Activated CD4-positive, alpha-beta T cell treated with anti-CD3 and anti-CD28 coated beads, Interleukin-2, Interleukin-6, amounts not matched to agents 100 ng/mL and 50 ng/mL, durations not matched to agents 16 hours and 8 hours (primary cell): ENCODE data around the gene TMEM250.

Experiments
- DNase-seq: peaks from one replicate; pipeline ENCODE4 v3.0.0-alpha.2; 2020

Gene TMEM250

DNA sequence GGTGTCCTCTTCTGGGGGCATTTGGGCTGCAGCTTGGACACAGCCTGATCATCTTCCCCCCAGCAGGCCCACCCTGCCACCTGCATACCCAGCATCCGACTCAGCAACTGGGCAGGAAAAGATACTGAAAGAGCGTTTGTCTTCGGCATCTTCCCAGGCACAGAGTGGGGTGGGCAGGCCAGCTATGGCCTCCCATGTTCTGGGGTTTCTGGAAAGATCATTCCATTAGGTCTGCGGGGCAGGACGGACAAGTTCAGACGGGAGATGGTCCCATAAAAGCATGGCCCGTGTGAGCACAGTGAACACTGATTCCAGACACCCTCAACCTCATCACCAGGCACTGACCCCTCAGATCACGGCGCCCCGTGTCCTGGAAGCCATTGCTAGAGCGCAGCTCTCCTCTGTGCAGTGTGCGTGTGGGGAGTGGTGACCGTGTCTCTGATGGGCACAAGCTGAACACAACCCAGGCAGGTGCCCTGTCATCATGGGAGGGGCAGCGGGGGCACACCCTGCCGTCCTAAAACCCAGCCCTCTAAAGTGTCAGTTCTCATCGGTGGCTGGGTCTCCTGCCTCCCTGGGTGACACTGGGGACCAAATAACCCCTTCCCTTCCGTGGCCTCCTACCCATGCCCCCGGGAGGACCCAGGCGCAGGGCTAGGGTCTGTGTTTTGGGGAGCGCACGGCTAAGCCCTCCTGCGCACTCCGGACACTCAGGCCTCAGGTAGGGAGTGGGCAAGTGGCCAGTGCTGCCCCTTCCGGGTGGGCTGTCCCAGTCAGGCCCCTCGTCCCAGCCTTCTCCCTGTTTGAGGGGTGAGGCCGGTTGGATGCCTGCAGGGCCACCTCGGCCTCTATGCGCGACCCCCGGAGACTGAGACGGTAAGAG is 13.2 kb upstream of the TMEM250 start:
- DNase-seq: no peak

- DNase-seq: no peak
These were observed 10.5 kb upstream of the TMEM250 start for GRCh38 chr9:136129176-136129575.

DNA sequence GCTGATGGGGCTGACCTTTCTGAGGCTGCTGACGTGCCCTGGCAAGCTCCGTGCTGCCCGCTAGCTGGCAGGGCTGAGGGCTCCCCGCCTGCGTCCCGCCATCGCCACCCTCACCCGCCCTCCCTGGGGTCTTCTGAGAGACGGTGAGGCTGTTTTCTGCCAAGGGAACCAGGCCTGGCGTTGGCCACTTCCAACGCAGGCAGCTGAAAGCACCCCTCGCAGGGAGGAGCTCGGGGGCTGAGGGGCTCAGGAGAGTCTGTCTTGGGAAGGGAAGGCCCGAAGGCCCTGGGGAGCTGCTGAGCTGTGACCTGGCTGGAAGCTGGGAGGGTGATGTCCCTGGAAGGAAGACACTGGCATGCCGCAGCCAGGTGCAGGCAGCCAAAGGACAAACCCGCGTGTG is 9.8 kb upstream of the TMEM250 start:
- no peak for DNase-seq

DNA sequence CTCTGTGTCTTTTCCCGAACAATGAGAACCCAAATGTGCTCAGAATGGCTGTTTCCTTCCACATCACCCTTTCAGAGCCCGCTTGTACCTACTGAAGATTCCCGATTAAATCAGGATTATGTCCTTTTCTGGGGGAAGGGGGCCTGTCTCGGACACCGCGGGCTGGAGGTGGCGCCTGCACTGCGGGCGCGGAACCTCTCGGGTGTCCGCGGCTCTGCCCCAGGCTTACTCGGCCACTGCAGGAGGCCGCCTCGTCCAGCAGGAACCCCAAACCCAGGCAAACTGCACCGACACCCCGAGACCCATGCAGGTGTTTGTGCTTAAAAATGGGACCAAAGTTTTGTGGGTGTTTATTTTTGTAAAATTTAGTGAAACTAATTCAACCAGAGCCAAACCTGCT is 8.6 kb upstream of the TMEM250 start:
- no peak for DNase-seq

GRCh38 chr9:136124976-136125692 is 6.5 kb upstream of the TMEM250 start:
- DNase-seq: no peak

- peak; percentile 81 for DNase-seq
These were observed 4.0 kb upstream of the TMEM250 start for GRCh38 chr9:136122425-136123383.

DNA sequence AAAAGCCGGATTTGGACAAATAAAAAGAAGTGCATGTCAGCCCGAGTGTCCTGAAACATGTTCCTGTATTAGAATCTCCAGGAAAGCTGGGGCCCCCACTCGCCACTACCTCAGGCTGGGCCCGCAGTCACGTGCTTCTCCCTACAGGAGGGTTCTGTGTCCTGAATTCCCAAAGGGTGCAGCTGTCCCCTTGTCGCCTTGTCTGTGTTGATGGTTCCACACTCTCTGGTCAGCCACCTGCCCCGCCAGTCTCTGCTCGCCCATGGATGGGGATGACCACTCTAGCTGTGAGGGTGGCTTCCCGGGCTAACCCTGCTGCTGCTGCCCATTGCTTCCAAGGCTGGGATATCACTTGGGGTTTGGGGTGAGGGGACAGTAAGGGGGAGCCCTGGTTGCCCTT is 3.1 kb upstream of the TMEM250 start:
- no peak for DNase-seq

- no peak for DNase-seq
These were observed 1.8 kb upstream of the TMEM250 start for GRCh38 chr9:136120438-136120844.

- DNase-seq: no peak
These were observed 1.3 kb upstream of the TMEM250 start for GRCh38 chr9:136119883-136120393.

DNA sequence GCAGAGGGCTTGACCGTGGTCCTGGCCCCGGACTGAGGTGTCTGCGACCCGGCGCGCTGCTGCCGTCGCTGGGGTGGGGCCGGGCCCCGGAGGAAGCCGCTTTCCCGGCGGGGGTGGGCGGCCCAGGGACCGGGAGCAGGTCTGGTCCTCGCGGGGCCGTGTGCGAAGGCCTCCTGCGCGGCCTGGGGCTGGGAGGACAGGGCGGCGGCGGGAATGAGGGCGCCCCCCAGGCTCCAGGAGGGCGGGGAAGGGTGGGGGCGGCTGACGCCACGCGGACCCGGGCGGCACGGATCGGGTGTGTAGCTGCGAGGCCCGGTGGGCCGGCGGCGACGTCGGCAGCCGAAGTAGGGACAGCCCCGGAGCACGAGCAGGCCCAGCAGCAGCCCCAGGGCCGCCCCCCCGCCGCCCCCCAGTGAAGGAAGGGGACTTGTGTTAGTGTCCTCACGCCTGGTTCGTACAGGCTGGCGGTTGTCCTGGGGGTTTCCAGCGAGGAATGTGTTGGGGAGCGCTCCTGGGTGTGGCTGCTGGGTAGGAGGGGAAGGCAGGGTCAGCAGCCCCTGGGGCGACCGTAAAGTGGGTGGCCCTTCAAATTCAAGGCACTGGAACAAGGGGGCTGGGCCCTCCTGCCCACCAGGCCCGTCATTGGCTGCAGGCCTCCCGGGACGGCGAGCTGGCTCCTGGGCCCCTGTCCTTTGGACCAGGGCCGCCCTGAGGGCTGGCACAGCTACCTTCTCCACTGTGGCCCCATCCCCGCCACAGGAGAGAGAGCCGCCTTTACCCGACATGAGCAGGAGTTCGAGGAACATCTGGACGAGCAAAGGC is 597 bp upstream of the TMEM250 start:
- DNase-seq: peak; percentile 30

GRCh38 chr9:136117916-136118319 is 757 bp downstream of the TMEM250 start:
- DNase-seq: no peak

DNA sequence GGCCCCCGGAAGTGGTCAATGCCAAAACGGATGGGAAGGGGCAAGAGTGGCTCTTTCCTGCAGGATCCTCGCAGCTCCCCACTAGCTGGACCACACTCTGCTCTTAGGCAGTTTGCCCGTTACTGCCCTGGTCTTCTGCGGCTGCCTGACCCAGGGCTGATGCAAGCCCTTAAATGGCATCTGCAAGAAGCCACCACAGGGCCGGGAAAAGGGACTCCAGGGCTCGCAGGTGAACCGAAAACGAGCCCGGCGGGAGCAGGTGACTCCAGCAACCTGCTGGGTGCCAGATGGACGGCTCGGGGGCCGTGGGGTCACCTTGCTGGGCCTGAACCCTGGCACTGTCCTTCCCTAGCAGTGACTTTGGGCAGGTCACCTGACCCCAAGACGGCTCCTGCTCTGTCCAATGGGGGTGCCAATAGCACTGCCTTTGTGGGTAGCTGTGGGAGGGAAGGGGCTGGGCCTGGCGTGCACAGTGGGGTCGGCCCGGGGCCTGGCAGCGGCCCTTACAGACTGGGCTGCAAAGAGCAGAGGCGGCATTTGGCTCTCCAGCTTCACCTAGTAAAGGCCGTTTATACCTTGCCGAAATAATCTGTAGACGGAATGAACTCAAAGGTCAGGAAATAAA is 1.3 kb downstream of the TMEM250 start:
- peak; percentile 71 for DNase-seq

GRCh38 chr9:136116360-136117098 is 2.1 kb downstream of the TMEM250 start:
- no peak for DNase-seq

DNA sequence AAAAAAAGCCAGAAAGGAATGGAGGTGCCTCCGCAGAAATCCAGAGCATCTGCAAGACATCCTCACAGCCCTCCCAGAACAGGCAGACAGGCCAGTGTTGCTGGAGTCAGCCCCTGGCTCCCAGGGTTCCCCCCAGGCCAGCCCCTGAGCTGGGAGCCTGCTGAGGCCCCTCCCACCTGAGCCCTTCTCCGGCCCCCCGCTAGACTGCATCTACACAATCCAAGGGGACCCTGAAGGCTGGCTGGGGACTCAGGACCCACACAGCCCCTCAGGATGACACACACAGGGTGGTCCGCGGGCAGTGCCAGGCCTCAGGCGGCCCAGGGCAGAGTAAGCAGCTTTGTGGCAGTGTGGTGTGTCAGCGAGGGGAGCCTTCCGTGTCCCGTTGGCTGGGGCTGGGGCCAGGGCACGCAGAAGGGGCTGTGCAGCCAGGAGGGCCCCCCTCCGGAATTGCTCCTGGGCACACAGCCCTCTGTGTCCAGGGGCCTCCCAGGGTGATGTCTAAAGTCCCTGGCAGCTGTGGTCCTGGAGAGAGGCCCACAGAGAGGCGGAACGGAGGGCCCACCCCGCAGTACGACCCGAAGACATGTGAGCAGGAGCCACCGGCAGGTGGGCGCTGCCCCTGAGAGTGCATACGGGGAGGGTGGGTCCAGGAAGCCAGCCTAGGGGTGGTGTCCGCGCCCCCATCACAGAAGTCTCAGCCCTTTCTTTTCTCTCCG is 2.9 kb downstream of the TMEM250 start:
- DNase-seq: no peak

GRCh38 chr9:136115206-136115605 is 3.5 kb downstream of the TMEM250 start:
- DNase-seq: no peak

GRCh38 chr9:136114610-136115009 is 4.1 kb downstream of the TMEM250 start:
- no peak for DNase-seq

DNA sequence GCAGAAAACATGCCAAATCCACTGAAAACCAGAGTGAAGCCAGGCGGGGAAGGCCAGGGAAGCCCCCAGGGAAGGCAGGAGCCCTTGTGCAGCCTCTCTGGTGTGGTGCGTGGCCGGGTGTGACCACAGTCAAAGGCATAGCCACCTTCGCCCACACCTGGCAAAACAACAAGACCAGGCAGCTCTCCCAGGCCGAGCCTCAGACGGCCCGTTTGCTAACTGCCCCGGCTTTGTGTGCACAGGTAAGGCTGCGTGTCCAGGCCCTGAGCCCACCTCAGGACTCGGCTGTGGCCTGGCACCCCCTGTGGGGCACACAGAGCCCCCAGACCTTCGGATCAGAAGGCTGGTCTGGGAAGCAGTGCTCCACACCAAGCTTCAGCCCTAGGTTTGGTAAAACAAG is 6.1 kb downstream of the TMEM250 start:
- DNase-seq: no peak

GRCh38 chr9:136111910-136112309 is 6.8 kb downstream of the TMEM250 start:
- no peak for DNase-seq

- no peak for DNase-seq
These were observed 7.5 kb downstream of the TMEM250 start for GRCh38 chr9:136111190-136111589.
